DND-41 (cell line): ENCODE measurements around the gene ZNF730.

Source experiments
- ATAC-seq: fragments of 200-7000 bp; cut with Tn5 transposase; 3 replicates; pipeline ENCODE4 v1.9.1; 2021; ENCODE audit warnings: low read depth; ENCODE audit not compliant: insufficient read depth
- DNase-seq: peaks from one replicate; pipeline ENCODE4 v3.0.0-alpha.2; 2020
- H2AFZ ChIP-seq: 2 replicates; pipeline ENCODE4 v1.6.0; 2012; ENCODE audit warnings: low read depth, low read length
- H3K27ac ChIP-seq: 2 replicates; pipeline ENCODE4 v1.5.1; 2012; ENCODE audit warnings: low read length, inconsistent platforms
- H3K27me3 ChIP-seq: fragments of 200-600 bp; sonication (generic); 2 replicates; pipeline ENCODE4 v1.6.0; 2012; ENCODE audit warnings: low read length, mild to moderate bottlenecking, inconsistent platforms; ENCODE audit not compliant: insufficient read depth, poor library complexity
- H3K36me3 ChIP-seq: 2 replicates; pipeline ENCODE4 v1.5.1; 2012; ENCODE audit warnings: low read length, inconsistent platforms; ENCODE audit not compliant: insufficient read depth
- H3K4me1 ChIP-seq: 2 replicates; pipeline ENCODE4 v1.5.1; 2012; ENCODE audit warnings: mild to moderate bottlenecking, low read length; ENCODE audit not compliant: insufficient read depth
- H3K4me2 ChIP-seq: 2 replicates; pipeline ENCODE4 v1.6.0; 2012; ENCODE audit warnings: mild to moderate bottlenecking, moderate library complexity, low read length, inconsistent platforms; ENCODE audit not compliant: insufficient read depth
- H3K4me3 ChIP-seq, 2 experiments: fragments of 200-600 bp in 1 of 2; shearing (Covaris generic) in 1 of 2; 2 replicates each; pipeline ENCODE4 v1.5.1; 2012 to 2016; ENCODE audit warnings: inconsistent platforms in 2 of 2, low read length in 2 of 2, mild to moderate bottlenecking in 2 of 2, low read depth in 1 of 2, moderate library complexity in 1 of 2
- H3K79me2 ChIP-seq: 2 replicates; pipeline ENCODE4 v1.6.0; 2012; ENCODE audit warnings: low read length, inconsistent platforms; ENCODE audit not compliant: insufficient read depth
- H3K9ac ChIP-seq: 2 replicates; pipeline ENCODE4 v1.6.0; 2012; ENCODE audit warnings: low read depth, mild to moderate bottlenecking, inconsistent platforms, low read length, moderate library complexity
- H3K9me3 ChIP-seq: 2 replicates; pipeline ENCODE4 v1.5.1; 2012; ENCODE audit warnings: low read length, moderate library complexity, mild to moderate bottlenecking, inconsistent platforms; ENCODE audit not compliant: insufficient read depth, severe bottlenecking
- H4K20me1 ChIP-seq: 2 replicates; pipeline ENCODE4 v1.6.0; 2012; ENCODE audit warnings: low read length; ENCODE audit not compliant: insufficient read depth
- EZH2 ChIP-seq: IDR thresholded peaks from 3 replicates; pipeline ENCODE4 v1.6.1; 2012; ENCODE audit warnings: borderline replicate concordance, low read depth, mild to moderate bottlenecking, moderate library complexity, low read length, inconsistent platforms; ENCODE audit not compliant: severe bottlenecking
- TF ChIP-seq, protein P1 (sequence below): IDR thresholded peaks from 2 replicates; pipeline ENCODE4 v1.5.1; 2012; ENCODE audit warnings: borderline replicate concordance, low read length, moderate library complexity, mild to moderate bottlenecking; ENCODE audit not compliant: poor library complexity, severe bottlenecking; ENCODE audit errors: extremely low read depth

Gene ZNF730

DNA sequence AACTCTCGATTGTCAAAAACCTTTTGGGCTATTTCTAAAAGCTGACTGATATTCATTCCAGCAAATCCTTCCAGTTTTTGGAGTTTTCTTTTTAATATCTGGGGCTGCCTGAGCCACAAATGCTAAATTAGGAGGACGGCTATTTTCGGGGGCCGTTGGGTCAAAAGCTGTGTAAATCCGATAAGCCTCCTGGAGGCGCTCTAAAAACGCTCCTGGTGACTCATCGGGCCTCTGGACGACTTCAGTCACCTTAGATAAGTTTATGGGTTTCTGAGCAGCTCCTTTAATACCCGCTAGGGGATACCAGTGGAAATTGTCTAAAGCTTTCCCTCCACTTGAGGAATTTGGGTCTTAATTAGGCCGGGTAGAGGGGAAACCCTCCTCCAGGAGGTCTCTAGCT lies 66.4 kb downstream of the ZNF730 start:
- H3K9ac ChIP-seq: no peak overlapping the region
- H3K4me2 ChIP-seq: no peak overlapping the region
- no peaks in the 10 kb centered on the region for H3K36me3 ChIP-seq
- H3K27me3 ChIP-seq: no peaks in the 10 kb centered on the region
- TF ChIP-seq EZH2: no peak
- TF ChIP-seq, protein P1, sequence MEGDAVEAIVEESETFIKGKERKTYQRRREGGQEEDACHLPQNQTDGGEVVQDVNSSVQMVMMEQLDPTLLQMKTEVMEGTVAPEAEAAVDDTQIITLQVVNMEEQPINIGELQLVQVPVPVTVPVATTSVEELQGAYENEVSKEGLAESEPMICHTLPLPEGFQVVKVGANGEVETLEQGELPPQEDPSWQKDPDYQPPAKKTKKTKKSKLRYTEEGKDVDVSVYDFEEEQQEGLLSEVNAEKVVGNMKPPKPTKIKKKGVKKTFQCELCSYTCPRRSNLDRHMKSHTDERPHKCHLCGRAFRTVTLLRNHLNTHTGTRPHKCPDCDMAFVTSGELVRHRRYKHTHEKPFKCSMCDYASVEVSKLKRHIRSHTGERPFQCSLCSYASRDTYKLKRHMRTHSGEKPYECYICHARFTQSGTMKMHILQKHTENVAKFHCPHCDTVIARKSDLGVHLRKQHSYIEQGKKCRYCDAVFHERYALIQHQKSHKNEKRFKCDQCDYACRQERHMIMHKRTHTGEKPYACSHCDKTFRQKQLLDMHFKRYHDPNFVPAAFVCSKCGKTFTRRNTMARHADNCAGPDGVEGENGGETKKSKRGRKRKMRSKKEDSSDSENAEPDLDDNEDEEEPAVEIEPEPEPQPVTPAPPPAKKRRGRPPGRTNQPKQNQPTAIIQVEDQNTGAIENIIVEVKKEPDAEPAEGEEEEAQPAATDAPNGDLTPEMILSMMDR: no peak
- no peak for DNase-seq
- no peaks in the 10 kb centered on the region for H3K4me1 ChIP-seq
- no peak overlapping the region for H2AFZ ChIP-seq
- no peak for ATAC-seq
- no peak overlapping the region for H3K27ac ChIP-seq
- no peaks in the 10 kb centered on the region for H4K20me1 ChIP-seq
- H3K79me2 ChIP-seq: no peaks in the 10 kb centered on the region
- no peak overlapping the region for H3K4me3 ChIP-seq
- peaks cover 3% of the 10 kb centered on the region for H3K9me3 ChIP-seq

DNA sequence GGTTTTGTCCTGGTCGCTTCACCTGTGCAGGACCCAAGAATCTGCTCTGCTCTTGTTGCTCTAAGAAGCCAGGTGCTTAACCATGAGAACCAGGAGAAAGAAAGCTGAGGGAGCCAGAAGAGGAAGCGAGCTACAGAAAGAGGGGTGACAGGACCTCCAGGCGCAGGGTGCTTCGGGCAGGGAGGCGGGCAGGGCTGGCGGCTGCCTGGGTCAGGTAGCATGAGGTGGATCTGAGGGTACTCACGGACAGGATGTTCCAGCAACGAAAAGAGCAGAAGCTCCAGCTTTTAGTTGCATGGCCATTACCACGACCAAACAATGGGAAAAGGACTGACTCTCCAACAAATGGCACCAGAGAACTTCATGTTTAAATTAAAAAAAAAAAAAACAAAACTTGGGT lies 73.5 kb downstream of the ZNF730 start:
- Histone ChIP-seq H2AFZ (no peak overlapping the region), H3K27me3 (no peaks in the 10 kb centered on the region), H3K4me1 (no peaks in the 10 kb centered on the region), H3K36me3 (no peaks in the 10 kb centered on the region), H3K9me3 (peaks cover 5% of the 10 kb centered on the region), H3K4me3 (no peak overlapping the region), H4K20me1 (no peaks in the 10 kb centered on the region), H3K79me2 (no peaks in the 10 kb centered on the region), H3K27ac (no peak overlapping the region), H3K4me2 (no peak overlapping the region), H3K9ac (no peak overlapping the region)
- ATAC-seq (no peak), DNase-seq (no peak)
- TF ChIP-seq, protein P1: no peak
